Stimulated activated CD8-positive, alpha-beta memory T cell treated with anti-CD3 and anti-CD28 coated beads, Interleukin-12 subunit alpha, Interleukin-12 subunit beta, amount 100 ng/mL, for 24 hours (primary cell): ENCODE results near the gene MAD1L1.
"Not testable (repeated sequence)": the region's sequence is repeated elsewhere in the genome, so short reads cannot be mapped to it uniquely, and the experiment has no call there.

ENCODE experiments used
- DNase-seq: peaks from one replicate; pipeline ENCODE4 v3.0.0-alpha.2; 2020; ENCODE audit errors: extremely low read depth

Gene MAD1L1

DNA sequence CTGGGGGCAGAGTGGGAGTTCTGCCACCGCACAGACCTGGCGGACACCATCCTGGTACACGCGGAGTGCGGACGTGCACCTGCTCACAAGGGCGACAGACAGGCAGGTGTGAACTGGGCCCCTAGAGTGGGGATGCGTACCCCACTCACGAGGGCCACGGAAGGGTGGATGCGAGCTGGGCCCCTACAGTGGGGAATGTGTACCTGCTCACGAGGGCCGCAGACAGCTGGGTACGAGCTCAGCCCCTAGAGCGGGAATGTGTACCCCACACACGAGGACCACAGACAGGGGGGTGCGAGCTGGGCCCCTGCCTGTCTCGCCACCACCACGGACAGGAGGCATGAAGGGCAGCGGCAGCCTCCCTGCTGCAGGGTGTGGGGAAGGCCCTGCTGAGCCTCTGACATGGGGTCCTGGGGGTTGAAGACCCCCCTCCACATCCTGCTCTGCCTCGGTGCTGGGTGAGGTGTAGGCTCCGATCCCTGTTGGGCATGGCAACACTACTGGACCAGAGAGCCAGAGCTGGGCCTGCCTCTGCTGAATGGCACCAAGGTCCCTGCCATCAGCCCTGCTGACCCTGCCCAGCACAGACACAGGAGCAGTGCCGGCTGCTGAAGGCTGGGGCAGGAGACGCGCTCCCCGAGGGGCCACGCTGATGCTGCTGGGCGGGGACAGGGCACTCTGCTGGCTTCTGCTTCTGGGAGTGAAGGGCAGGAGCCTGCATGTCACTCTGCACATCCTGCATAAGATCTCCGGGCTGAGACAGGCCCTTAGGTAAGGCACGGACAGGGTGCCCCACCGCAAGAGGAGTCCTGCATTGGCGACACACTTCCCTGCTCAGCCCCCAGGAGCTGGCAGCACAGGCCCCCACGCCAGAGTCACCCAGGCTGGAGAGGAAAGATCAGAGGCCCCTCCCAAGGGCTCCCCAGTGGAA, 259.2 kb downstream of the MAD1L1 start:
- no peak for DNase-seq

DNA sequence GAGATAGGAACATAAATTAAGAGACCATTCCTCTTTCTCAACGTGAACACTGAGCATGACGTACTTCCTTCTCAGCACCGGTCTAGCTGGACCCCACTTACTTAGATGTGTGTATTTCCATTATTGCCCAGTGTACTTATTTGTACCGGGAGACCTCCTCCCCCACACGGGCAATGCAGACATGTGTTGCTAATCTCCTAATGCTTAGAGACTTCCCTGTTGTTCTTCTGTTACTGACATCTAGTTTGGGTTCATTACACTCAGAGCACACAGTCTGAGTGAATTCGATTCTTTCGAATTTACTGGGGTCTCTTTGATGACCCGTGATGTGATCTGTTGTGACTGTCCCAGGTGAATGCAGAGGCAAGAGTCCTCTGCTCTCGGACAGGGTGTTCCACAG, 260.0 kb downstream of the MAD1L1 start:
- DNase-seq: no peak

DNA sequence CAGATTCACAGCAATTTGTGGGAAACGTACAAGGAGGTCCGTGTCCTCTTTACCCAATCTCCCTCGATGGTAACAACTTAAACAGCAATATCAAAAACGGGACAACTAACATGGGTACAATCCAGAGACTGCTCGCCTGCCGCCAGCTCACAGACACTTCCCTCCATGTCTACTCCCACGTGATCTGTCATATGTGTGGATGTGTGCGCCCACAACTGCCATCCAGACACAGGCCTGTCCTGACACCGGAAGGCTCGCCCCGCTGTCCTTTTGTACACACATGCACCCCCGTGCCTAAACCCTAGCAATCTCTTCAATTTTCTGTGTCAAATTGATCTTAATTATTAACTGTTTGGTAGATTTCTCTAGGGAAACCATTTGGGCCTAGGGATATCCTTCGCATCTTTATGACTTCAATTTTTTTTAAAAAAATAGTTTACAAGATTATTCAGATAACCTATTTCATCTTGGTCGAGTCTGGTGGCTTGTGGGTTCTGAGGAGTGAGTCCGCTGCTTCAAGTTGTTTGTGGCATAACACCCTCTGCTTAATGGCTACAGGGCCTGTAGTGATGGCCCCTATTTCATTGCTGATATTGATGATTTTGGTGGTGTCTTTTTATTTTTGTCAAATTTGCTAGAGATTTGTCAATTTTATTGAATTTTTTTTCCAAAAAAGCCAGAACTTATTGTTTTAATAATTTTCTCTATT, 260.6 kb downstream of the MAD1L1 start:
- no peak for DNase-seq

DNA sequence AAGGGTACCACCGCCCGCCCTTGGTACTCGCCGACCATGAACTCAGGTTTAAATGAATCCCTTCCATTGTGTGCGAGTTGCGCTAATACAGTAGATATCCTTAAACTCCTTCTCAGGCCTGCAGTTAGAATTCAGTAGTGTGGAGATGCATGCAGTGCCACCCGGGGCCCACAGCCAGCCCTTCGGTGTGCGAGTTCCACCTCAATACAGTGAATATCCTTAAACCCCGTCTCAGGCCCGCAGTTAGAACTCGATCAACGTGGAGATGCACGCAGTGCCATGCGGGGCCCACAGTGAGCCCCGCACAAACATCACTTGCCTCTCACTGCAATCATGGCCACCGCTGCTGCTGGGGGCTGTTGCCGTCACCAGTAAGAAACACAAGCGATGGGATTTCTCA, 261.9 kb downstream of the MAD1L1 start:
- DNase-seq: no peak

DNA sequence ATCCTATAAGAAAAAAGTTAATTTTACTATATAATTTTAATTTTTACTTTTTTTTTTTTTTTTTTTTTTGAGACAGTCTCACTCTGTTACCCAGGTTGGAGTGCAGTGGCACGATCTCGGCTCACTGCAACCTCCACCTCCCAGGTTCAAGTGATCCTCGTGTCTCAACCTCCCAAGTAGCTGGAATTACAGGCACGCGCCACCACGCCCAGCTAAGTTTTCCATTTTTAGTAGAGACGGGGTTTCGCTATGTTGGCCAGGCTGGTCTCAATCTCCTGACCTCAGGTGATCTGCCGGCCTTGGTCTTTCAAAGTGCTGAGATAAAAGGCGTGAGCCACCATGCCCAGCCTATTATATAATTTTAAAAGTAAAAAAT, 262.5 kb downstream of the MAD1L1 start:
- not testable (repeated sequence) for DNase-seq

DNA sequence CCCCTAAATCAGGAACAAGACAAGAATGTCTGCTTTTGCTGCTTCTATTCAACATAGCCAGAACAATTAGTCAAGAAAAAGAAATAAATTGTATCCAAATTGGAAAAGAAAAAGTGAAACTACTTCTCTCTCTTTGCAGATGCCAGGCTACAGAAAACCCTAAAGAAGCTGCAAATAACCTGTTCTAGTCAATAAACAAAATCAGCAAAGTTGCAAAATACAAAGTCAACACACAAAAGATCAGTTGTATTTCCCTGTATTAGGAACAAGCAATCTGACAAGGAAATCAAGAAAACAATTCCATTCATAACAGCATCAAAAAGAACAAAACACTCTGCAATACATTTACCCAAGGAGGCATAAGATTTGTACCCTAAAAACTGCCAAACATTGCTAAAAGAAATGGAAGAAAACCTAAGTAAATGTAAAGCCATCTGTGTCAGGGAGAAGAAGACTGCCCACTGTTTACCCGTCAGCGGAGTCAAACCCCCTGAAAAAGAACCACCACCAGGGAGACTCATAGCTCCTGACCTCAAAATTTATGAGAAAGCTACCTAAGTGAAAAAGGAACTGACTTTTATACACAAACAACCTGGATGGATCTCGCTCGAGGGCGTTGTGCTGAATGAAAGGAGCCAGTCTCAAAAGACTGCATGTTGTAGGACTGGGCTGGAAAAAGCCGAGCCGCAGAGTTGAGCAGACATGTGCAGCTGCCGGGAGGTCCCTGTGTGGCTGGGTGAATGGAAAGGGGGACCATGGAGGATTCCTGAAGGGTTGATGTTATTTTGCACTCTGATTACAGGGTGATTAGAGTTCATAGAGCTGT, 263.1 kb downstream of the MAD1L1 start:
- no peak for DNase-seq

DNA sequence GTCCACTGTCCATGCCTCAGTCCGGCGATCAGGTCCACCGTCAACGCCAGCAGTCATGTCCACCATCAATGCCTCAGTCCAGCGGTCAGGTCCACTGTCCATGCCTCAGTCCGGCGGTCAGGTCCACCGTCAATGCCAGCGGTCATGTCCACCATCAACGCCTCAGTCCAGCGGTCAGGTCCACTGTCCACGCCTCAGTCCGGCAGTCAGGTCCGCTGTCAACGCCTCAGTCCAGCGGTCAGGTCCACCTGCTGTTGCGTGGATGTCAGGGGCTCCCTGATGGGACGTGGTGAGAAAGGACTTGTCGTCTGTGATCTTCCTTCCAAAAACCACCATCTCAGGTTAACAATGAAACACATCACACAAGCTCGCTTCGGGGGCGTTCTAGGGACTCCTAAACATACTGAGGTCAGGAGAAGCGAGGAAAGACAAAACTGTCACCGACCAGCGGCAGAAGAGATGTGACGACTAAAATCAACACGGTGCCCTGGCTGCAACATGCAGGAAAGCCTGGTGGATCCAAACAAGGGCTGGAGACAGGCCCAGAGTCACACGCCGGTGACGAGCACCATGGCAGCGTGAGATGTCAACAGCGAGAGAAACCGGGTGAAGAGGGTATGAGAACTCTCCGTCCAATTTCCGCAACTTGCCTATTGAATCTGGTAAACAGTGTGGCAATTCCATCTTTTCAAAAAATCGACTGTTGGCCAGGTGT, 264.2 kb downstream of the MAD1L1 start:
- DNase-seq: no peak

DNA sequence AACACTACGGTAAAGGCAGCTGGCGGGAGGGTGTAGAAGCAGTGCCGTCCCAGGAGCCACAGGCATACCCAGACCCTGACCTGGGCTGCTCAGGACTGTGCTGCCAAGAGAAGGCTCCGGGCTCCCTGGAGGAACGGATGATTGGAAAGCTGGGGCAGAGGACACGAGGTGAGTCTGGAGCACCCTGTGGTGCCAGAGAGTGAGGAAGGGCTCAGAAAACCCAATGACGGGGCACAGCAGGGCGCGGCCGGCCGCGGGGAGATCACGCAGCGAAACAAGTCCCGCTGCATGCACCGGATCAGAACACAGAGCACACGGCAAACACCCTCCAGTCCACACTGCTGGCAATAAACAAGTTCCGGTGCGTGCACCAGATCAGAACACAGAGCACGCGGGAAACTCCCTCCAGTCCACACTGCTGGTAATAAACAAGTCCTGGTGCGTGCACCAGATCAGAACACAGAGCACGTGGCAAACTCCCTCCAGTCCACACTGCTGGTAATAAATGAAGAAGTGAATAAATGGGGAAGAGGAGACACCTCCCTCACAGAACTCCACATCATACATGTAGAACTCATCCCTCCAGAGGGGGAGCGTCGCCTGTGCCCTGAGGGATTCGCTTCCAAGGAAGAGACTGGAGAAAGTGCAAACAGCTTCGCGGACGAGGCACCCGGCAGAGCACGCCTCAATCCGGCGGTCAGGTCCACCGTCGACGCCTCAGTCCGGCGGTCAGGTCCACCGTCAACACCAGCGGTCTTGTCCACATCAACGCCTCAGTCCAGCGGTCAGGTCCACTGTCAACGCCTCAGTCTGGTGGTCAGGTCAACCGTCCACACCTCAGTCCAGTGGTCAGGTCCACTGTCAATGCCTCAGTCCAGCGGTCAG, 265.0 kb downstream of the MAD1L1 start:
- DNase-seq: no peak

- no peak for DNase-seq
Measured at GRCh38 chr7:1966631-1967200, 266.0 kb downstream of the MAD1L1 start.

DNA sequence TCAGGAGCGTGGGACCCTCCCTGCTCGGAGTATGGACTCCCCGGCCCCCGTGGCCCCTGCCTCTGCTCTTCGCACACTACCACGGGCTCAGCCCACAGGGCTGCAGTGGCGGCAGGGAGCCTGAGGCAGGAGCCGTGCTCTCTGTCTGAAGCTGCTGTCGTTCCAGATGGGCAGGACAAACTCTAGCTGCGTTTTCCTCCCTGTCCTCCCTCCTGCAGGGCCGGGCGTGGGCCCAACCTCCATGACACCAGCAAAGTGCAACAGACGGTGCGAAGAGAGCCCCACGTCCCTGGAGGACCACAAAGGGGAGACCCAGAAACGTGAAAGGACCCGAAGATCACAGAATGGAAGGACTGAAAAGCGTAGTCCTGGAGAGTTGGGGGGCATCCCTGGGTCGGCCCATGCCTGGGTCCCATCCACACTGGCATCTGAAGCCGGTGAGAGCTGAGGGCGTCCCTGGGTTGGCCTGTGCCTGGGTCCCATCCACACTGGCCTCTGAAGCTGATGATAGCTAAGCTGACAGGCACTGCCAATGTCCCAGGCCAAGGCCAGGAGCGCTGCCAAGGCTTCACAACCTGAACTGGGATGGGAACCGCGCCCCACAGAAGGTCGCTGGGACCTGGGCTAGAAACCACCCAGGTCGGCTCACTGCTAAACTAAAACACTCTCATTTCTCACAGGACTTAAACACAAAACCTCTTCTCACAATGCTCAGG, 267.0 kb downstream of the MAD1L1 start:
- no peak for DNase-seq

DNA sequence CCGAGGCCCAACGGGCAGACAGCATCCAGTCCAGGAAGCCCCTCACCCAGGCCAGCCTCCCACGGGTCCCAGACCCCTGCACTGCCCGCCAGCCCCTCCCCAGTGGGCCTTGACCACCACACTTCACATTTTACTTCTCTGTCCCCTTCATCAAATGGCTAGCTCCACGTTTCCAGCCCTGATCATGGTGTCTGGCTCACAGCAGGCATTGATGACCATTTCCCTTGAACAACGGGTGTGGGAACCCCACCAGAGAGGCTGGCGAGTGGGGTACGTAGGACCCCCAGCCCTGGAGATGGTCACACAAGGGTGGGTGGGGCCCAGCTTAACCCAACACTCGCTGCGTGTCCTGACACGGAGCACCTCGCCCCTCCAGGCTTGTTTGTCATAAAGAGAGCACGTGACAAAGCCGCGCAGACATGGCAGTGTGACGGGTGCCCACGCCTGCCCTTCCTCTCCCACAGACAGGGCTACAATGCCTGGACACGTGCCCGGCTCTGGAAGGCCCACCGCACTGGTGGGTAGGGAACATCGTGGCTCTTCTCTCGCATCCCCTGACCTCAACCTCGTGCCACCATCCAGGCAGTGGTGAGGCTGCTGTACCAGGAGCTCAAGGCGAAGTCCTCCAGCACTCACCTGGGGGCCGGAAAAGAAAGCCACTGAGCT, 267.7 kb downstream of the MAD1L1 start:
- DNase-seq: no peak

DNA sequence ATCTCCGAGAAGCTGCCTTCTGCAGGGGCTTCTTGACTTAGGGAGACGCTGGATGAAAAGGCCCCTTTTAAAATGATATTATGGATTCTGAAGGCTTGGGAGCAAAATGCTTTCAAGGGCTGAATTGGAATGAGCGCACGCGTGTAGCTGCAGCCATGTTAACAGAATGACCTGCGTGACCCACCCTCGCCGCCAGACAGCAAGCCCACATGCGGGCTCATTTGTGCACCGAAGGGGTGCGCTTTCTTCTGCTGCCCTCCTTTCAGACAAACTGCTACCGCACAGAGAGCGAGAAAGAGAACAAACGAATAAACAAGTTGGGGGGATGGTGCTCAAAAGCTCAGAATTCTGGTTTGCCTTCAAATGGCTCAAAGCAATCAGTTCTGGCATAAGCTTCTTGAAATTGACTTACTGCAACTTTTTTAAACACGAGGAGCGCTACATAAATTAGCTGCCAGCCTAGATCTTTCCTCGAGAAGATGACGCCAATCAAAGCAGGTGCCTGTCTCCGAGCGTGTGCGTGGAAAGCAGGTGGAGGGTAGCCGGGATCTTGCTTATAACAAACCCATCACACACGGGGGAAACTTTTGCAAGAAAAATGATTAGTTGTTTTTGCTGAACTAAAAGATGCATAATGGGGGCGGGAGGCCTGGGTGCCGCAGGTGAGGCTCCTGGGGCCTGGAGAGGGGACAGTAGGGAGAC, 268.4 kb downstream of the MAD1L1 start:
- no peak for DNase-seq

DNA sequence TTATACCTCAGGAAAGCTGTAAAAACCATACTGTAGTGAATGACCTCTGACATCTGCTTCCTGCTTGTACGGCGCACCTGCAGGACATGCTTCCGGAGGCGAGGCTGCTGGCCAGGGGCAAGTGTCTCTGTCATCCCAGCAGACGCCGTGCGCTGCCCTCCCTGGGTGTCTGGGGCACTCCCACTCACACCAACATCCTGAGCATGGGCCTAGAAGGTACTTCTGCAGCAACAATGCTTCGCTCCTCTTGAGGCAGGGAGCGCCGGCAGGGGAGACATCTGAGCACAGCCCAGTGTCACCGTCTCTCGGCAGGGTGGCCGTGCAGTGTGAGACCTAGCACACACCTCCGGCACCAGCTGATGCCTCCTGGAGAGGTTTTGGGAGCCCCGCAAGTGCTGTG, 269.2 kb downstream of the MAD1L1 start:
- DNase-seq: no peak

DNA sequence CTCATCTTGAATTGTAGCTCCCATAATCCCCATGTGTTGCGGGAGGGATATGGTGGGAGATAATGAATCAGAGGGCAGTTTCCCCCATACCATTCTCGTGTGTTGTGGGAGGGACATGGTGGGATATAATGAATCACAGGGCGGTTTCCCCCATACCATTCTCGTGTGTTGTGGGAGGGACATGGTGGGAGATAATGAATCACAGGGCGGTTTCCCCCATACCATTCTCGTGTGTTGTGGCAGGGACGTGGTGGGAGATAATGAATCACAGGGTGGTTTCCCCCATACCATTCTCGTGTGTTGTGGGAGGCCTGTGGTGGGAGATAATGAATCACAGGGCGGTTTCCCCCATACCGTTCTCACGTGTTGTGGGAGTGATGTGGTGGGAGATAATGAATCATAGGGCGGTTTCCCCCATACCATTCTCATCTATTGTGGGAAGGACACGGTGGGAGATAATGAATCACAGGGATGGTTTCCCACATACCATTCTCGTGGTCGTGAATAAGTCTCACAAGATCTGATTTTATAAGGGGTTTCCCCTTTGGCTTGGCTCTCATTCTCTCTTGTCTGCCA, 271.0 kb downstream of the MAD1L1 start:
- DNase-seq: no peak

GRCh38 chr7:1959305-1959704, 273.4 kb downstream of the MAD1L1 start:
- DNase-seq: no peak

- no peak for DNase-seq
Measured at GRCh38 chr7:1957471-1958225, 275.1 kb downstream of the MAD1L1 start.
